Osteocyte (in vitro differentiated cells): ENCODE data around the gene KASH5. TPM values are rescaled to one million over a fixed set of nuclear protein-coding genes. Genes with fewer than 3 reads are reported as not detected.

Experiments used
- DNase-seq: peaks from one replicate; pipeline ENCODE4 v3.0.0; 2021; ENCODE audit warnings: mixed read lengths; ENCODE audit not compliant: unreplicated experiment; ENCODE audit errors: extremely low spot score
- H3K27ac Mint-ChIP-seq: one replicate; pipeline ENCODE4 v1.8.0; 2021; ENCODE audit warnings: mild to moderate bottlenecking, mixed read lengths; ENCODE audit not compliant: unreplicated experiment
- H3K27me3 Mint-ChIP-seq: one replicate; pipeline ENCODE4 v1.8.0; 2021; ENCODE audit warnings: mixed read lengths; ENCODE audit not compliant: unreplicated experiment
- H3K36me3 Mint-ChIP-seq: one replicate; pipeline ENCODE4 v1.8.0; 2021; ENCODE audit warnings: mixed read lengths; ENCODE audit not compliant: unreplicated experiment
- H3K4me1 Mint-ChIP-seq: one replicate; pipeline ENCODE4 v1.8.0; 2021; ENCODE audit warnings: mixed read lengths; ENCODE audit not compliant: unreplicated experiment
- H3K4me3 Mint-ChIP-seq: one replicate; pipeline ENCODE4 v1.8.0; 2021; ENCODE audit warnings: mild to moderate bottlenecking, moderate library complexity, mixed read lengths; ENCODE audit not compliant: unreplicated experiment
- H3K9me3 Mint-ChIP-seq: one replicate; pipeline ENCODE4 v1.8.0; 2021; ENCODE audit warnings: mixed read lengths; ENCODE audit not compliant: unreplicated experiment
- total RNA-seq: library from RNA; stranded (reverse); gene quantifications from 2 replicates; pipeline ENCODE4 v1.2.1, GENCODE V29; 2021
- TF ChIP-seq, protein P1 (sequence below): fragments of 200-600 bp; sonication (generic); IDR thresholded peaks from 2 replicates; pipeline ENCODE4 v1.5.0; 2021; ENCODE audit warnings: antibody characterized with exemption, mild to moderate bottlenecking, moderate library complexity

Gene KASH5
- total RNA-seq, 1 donor from 2014 or later, result not detected

GRCh38 chr19:49347835-49348234 lies 40.2 kb upstream of the KASH5 start:
- Mint-ChIP-seq H3K9me3 (no peaks in the 10 kb centered on the region), H3K4me3 (no peak overlapping the region), H3K4me1 (no peaks in the 10 kb centered on the region), H3K27ac (no peak overlapping the region), H3K27me3 (no peaks in the 10 kb centered on the region), H3K36me3 (peaks cover 64% of the 10 kb centered on the region)
- DNase-seq, result no peak
- TF ChIP-seq, protein P1, sequence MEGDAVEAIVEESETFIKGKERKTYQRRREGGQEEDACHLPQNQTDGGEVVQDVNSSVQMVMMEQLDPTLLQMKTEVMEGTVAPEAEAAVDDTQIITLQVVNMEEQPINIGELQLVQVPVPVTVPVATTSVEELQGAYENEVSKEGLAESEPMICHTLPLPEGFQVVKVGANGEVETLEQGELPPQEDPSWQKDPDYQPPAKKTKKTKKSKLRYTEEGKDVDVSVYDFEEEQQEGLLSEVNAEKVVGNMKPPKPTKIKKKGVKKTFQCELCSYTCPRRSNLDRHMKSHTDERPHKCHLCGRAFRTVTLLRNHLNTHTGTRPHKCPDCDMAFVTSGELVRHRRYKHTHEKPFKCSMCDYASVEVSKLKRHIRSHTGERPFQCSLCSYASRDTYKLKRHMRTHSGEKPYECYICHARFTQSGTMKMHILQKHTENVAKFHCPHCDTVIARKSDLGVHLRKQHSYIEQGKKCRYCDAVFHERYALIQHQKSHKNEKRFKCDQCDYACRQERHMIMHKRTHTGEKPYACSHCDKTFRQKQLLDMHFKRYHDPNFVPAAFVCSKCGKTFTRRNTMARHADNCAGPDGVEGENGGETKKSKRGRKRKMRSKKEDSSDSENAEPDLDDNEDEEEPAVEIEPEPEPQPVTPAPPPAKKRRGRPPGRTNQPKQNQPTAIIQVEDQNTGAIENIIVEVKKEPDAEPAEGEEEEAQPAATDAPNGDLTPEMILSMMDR, result peak; percentile 8

DNA sequence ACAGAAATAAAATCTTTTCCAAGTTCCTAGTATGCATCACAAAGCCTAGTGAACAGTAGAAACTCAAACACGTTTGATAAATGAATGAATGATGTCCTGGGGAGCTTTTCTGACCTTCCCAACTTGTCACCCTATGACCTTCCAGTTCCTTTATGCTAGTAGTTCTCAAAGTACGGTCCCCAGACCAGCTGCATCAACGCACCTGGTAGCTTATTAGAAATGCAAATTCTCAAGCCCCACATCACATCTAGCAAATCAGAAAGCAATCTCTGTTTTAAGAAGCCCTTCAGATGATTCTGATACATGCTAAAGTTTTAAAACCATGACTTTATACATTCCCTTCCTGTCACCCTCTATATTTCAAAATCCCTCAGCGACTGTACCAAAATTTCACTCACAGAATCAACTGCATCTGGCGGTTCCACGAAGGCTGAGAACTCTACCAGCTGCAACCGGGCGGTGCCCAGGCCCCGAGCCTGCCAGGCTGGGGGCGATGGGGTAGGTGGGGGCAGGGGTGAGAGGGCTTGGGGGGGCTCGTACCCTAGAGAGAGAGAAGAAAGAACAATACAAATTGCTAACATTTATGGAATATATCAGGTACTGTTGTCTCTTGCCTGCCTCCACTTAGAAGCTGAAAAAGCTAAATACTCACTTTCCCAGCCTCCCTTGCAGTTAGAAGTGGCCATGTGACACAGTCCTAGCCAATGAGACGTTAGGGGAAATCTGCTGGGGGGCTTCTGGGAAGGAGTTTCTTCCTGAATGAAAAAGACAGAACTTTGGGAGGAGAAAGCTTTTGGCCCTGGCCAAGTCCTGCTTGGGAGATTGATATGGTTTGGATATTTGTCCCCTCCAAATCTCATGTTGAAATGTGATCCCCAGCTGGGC lies 39.5 kb upstream of the KASH5 start:
- Mint-ChIP-seq H3K27me3 (no peaks in the 10 kb centered on the region), H3K27ac (no peak overlapping the region), H3K4me1 (no peaks in the 10 kb centered on the region), H3K9me3 (no peaks in the 10 kb centered on the region), H3K4me3 (no peak overlapping the region), H3K36me3 (peaks cover 65% of the 10 kb centered on the region)
- no peak for DNase-seq
- TF ChIP-seq, protein P1, result no peak

DNA sequence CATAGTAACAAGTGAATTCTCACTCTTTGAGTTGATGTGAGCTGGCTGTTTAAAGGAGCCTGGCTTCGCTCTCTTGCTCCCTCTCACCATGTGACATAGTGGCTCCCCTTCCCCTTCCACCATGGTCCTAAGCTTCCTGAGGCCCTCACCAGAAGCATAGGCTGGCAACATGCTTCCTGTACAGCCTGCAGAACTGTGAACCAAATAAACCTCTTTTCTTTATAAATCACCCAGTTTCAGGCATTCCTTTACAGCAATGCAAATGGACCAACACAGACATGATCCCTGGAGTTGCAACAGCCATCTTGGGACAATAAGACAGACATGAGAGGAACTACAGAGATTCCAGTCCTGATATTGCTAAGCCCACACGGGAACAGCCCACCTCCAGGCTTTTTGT lies 38.5 kb upstream of the KASH5 start:
- H3K36me3 Mint-ChIP-seq, result peaks cover 68% of the 10 kb centered on the region

DNA sequence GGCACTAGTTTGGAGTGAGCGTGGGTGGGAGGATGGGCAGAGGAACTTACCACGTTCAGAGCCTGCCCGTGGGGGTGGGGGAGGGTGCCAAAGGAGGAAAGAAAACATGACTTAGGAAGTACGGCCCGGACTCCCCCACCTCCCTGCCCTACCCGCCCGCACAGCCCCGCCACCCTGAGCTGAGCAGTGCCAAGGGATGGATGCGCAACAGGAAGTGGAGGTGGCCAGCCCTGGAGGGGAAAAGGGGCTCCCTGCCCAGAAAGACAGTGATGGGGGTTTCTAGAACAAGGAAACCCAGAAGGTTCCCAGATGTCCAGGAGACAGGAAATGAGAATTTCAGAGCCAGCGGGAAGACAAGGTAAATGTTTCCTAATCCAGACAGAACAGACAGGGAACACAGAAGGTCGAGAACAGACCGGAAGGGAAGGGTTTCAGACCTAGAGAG lies 32.1 kb upstream of the KASH5 start:
- Mint-ChIP-seq H3K27ac (peak overlapping the region; percentile 64), H3K4me1 (peaks cover 21% of the 10 kb centered on the region), H3K9me3 (no peaks in the 10 kb centered on the region), H3K27me3 (no peaks in the 10 kb centered on the region), H3K4me3 (no peak overlapping the region), H3K36me3 (peaks cover 54% of the 10 kb centered on the region)
- no peak for DNase-seq
- TF ChIP-seq, protein P1, result no peak

More for the DNA sequence above, 38.5 kb upstream of the KASH5 start:
- TF ChIP-seq, protein P1, result no peak
- H3K27me3 Mint-ChIP-seq, result no peaks in the 10 kb centered on the region
- no peak overlapping the region for H3K4me3 Mint-ChIP-seq
- H3K27ac Mint-ChIP-seq, result no peak overlapping the region
- no peak for DNase-seq
- no peaks in the 10 kb centered on the region for H3K4me1 Mint-ChIP-seq
- H3K9me3 Mint-ChIP-seq, result no peaks in the 10 kb centered on the region

DNA sequence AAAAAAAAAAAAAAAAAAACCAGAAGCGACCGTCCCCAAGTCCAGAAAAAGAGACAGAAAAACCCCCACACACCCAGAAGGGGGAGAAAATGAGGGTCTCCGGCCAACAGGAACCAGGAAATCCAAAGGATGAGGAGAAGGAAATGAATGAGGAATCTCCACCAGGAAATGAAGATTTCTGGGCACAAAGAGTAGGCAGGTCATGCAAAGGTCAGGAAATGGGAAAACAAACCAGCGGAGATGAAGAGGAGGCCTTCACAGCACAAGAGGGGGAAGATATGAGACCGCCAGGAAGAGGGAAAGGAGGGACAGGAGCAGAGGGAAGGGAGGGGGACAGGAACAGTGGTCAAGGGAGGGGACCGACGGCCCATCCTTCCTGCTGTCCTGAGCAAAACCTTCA lies 31.7 kb upstream of the KASH5 start:
- Mint-ChIP-seq H3K4me3 (no peak overlapping the region), H3K4me1 (peaks cover 21% of the 10 kb centered on the region), H3K27ac (peak overlapping the region; percentile 64), H3K36me3 (peaks cover 49% of the 10 kb centered on the region), H3K9me3 (no peaks in the 10 kb centered on the region), H3K27me3 (no peaks in the 10 kb centered on the region)
- no peak for DNase-seq
- TF ChIP-seq, protein P1, result no peak
